B cell (primary cell): ENCODE results near the gene MYL7. TPM values are rescaled to one million over a fixed set of nuclear protein-coding genes. Genes with fewer than 3 reads are reported as not detected.
A peak's percentile ranks its signal among the peaks of the same experiment; 100 is the strongest.

ENCODE experiments used
- ATAC-seq: fragments of 200-7000 bp; cut with Tn5 transposase; one replicate; pipeline ENCODE4 v1.10.0; 2021; ENCODE audit warnings: low read depth, mild to moderate bottlenecking, moderate number of reproducible peaks, moderate library complexity
- CTCF ChIA-PET: fragments of 350-600 bp; sonication (Branson Sonifier 250); formaldehyde crosslinking; loops from one replicate; lab custom pipeline; 2021; ENCODE audit warnings: antibody characterized with exemption, inconsistent platforms; lab: Charles Lee
- POLR2A ChIA-PET: fragments of 350-600 bp; sonication (Branson Sonifier 250); formaldehyde crosslinking; loops from one replicate; lab custom pipeline; 2021; ENCODE audit warnings: antibody characterized with exemption; lab: Charles Lee
- DNase-seq: peaks from one replicate; pipeline ENCODE4 v3.0.0; 2013
- H2AFZ ChIP-seq: 2 replicates; pipeline ENCODE4 v1.6.1; 2012; ENCODE audit warnings: mild to moderate bottlenecking, low read depth, low read length; ENCODE audit not compliant: insufficient read depth, poor library complexity, severe bottlenecking
- H3K27ac ChIP-seq, 2 donors: 1 replicate in 1 of 2; 2 replicates in 1 of 2; pipeline ENCODE4 v1.5.1; 2012 to 2013; ENCODE audit warnings: low read length in 2 of 2, mild to moderate bottlenecking in 2 of 2, moderate library complexity in 1 of 2
- H3K27me3 ChIP-seq, 4 experiments: fragments of 200-600 bp in 1 of 4; sonication (generic) in 1 of 4; replicated peaks in 1 of 4; 1 replicate in 2 of 4; 2 replicates in 2 of 4; pipeline versions ENCODE4 v1.6.1 to v1.7.0; 2013 to 2016; ENCODE audit warnings: low read length in 3 of 4, mild to moderate bottlenecking in 2 of 4, mixed read lengths in 1 of 4, moderate library complexity in 1 of 4; ENCODE audit not compliant: insufficient read depth in 4 of 4, control insufficient read depth in 3 of 4; ENCODE audit errors: control extremely low read depth in 1 of 4
- H3K36me3 ChIP-seq, 2 experiments: replicated peaks in 1 of 2; 1 replicate in 1 of 2; 2 replicates in 1 of 2; pipeline versions ENCODE4 v1.6.1 to v1.7.1; 2013; ENCODE audit warnings: low read length in 1 of 2; ENCODE audit not compliant: insufficient read depth in 2 of 2, control insufficient read depth in 1 of 2; ENCODE audit errors: control extremely low read depth in 1 of 2, extremely low read depth in 1 of 2
- H3K4me1 ChIP-seq, 2 donors: fragments of 200-600 bp in 1 of 2; sonication (generic) in 1 of 2; 1 replicate in 1 of 2; 2 replicates in 1 of 2; pipeline versions ENCODE4 v1.5.1 to v1.6.1; 2013 to 2017; ENCODE audit warnings: low read length in 2 of 2; ENCODE audit not compliant: control insufficient read depth in 2 of 2, insufficient read depth in 2 of 2
- H3K4me2 ChIP-seq: replicated peaks from 2 replicates; pipeline ENCODE3; 2012; ENCODE audit warnings: mild to moderate bottlenecking, low read depth, low read length; ENCODE audit not compliant: poor library complexity, severe bottlenecking
- H3K4me3 ChIP-seq, 5 experiments: fragments of 200-600 bp in 1 of 5; sonication (generic) in 1 of 5; 1 replicate in 3 of 5; 2 replicates in 2 of 5; pipeline versions ENCODE4 v1.5.1 to v1.7.0; 2011 to 2016; ENCODE audit warnings: low read length in 4 of 5, mild to moderate bottlenecking in 4 of 5, low read depth in 2 of 5, control low read depth in 1 of 5, moderate library complexity in 1 of 5; ENCODE audit not compliant: insufficient read depth in 1 of 5; ENCODE audit errors: control extremely low read depth in 1 of 5, extremely low read depth in 1 of 5
- H3K79me2 ChIP-seq: fragments of 200-600 bp; sonication (generic); one replicate; pipeline ENCODE4 v1.6.0; 2016; ENCODE audit warnings: low read length; ENCODE audit not compliant: control insufficient read depth, insufficient read depth
- H3K9ac ChIP-seq: fragments of 200-600 bp; sonication (generic); 2 replicates; pipeline ENCODE4 v1.6.1; 2017; ENCODE audit warnings: mild to moderate bottlenecking, low read length, moderate library complexity
- H3K9me3 ChIP-seq, 3 donors: one replicate each; pipeline versions ENCODE4 v1.6.1 to v1.7.1; 2013; ENCODE audit warnings: low read length in 2 of 3; ENCODE audit not compliant: control insufficient read depth in 2 of 3, insufficient read depth in 1 of 3; ENCODE audit errors: control extremely low read depth in 1 of 3
- H4K20me1 ChIP-seq: 2 replicates; pipeline ENCODE4 v1.6.0; 2012; ENCODE audit warnings: mild to moderate bottlenecking, low read length; ENCODE audit not compliant: insufficient read depth, control insufficient read depth, poor library complexity, severe bottlenecking
- H3K27ac Mint-ChIP-seq: one replicate; pipeline ENCODE4 v1.8.0; 2021; ENCODE audit warnings: mixed read lengths
- H3K27me3 Mint-ChIP-seq: one replicate; pipeline ENCODE4 v1.8.0; 2021; ENCODE audit warnings: mixed read lengths
- H3K4me1 Mint-ChIP-seq: one replicate; pipeline ENCODE4 v1.8.0; 2021; ENCODE audit warnings: mixed read lengths
- H3K4me3 Mint-ChIP-seq: one replicate; pipeline ENCODE4 v1.8.0; 2021; ENCODE audit warnings: mixed read lengths
- H3K9me3 Mint-ChIP-seq: one replicate; pipeline ENCODE4 v1.8.0; 2022; ENCODE audit warnings: mixed read lengths; ENCODE audit not compliant: insufficient read depth
- EZH2 ChIP-seq: IDR thresholded peaks from 2 replicates; pipeline ENCODE4 v1.6.1; 2012; ENCODE audit warnings: borderline replicate concordance, low read depth, mild to moderate bottlenecking, moderate library complexity, low read length; ENCODE audit not compliant: insufficient read depth, poor library complexity, severe bottlenecking
- WGBS: methylation state at CpG from one replicate; pipeline ENCODE4 v1.1.5; 2013; ENCODE audit warnings: missing lambda C conversion rate; ENCODE audit not compliant: insufficient coverage; 5-methylcytosine and 5-hydroxymethylcytosine counted together
- intact Hi-C: fragments of 100-400 bp; cut with micrococcal nuclease; formaldehyde crosslinking; loops from one replicate; pipeline ENCODE4 v1.10.0; 2022
- polyA plus RNA-seq: library from polyadenylated mRNA; depleted of rRNA; stranded (reverse); fragments of >200 nt; gene quantifications from 2 replicates; pipeline ENCODE4 v1.2.3, GENCODE V29; 2012
- total RNA-seq, 2 donors: library from RNA; stranded (reverse); fragments of 120-200 nt in 1 of 2; gene quantifications; 1 replicate in 1 of 2; 2 replicates in 1 of 2; pipeline versions ENCODE4 v1.2.3 to v1.2.4, GENCODE V29; 2013 to 2022
- TF ChIP-seq, protein P1 (sequence below): fragments of 200-600 bp; IDR thresholded peaks from one replicate; pipeline ENCODE4 v1.8.0; 2022; ENCODE audit warnings: antibody characterized with exemption, mild to moderate bottlenecking

Gene MYL7
- total and polyA plus RNA-seq, 2 donors (not counting 1 experiment from before 2014, with no cell fraction given), result not detected

DNA sequence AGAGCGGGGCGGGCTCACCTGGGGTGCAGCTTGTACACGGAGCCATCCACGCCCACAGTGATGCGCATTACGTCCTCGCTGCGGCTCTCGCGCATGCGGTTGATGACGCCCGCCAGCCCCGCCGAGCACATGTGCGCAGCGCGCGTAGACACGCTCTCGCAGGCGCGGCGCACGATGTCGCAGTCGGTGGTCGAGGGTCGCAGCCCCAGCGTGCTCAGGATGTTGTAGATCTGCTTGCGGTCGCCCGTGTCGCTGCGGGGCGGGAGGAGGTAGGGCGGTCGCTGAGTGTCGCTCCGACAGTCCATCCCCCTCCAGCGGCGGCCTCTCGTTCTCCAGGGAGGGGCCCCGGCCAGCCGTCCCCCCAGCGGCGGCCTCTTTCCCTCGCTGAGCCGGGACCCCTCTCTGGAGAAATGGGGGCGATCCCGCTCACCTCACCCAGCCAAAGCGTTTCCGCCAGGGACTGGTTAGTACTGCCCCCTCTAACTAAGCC lies 4.4 kb upstream of the MYL7 start:
- Mint-ChIP-seq H3K4me1 (peaks cover 14% of the 10 kb centered on the region), H3K9me3 (no peaks in the 10 kb centered on the region), H3K27me3 (no peaks in the 10 kb centered on the region), H3K4me3 (peak overlapping the region; percentile 85), H3K27ac (peak overlapping the region; percentile 67)
- Histone ChIP-seq H3K9ac (peak overlapping the region; percentile 62), H3K4me1 (peaks cover 13 to 24% of the 10 kb centered on the region in 2 donors), H3K36me3 (no peaks in the 10 kb centered on the region), H3K4me2 (peak overlapping the region; percentile 95), H2AFZ (peak overlapping the region; percentile 78), H4K20me1 (no peaks in the 10 kb centered on the region), H3K9me3 (no peaks in the 10 kb centered on the region), H3K4me3 (peak overlapping the region in 4 of 5 experiments; percentile 40 to 67 (median 55)), H3K27me3 (peaks cover 0 to 24% (median 6%) of the 10 kb centered on the region in 4 experiments), H3K27ac (no peak overlapping the region), H3K79me2 (no peaks in the 10 kb centered on the region)
- 18% methylated on average over 53 of the region's 53 CpGs for WGBS
- ATAC-seq (peak; percentile 9), DNase-seq (peak; percentile 62)
- CTCF ChIA-PET, result no interaction called here
- POLR2A ChIA-PET, result no interaction called here
- no peak for TF ChIP-seq EZH2
- TF ChIP-seq, protein P1, sequence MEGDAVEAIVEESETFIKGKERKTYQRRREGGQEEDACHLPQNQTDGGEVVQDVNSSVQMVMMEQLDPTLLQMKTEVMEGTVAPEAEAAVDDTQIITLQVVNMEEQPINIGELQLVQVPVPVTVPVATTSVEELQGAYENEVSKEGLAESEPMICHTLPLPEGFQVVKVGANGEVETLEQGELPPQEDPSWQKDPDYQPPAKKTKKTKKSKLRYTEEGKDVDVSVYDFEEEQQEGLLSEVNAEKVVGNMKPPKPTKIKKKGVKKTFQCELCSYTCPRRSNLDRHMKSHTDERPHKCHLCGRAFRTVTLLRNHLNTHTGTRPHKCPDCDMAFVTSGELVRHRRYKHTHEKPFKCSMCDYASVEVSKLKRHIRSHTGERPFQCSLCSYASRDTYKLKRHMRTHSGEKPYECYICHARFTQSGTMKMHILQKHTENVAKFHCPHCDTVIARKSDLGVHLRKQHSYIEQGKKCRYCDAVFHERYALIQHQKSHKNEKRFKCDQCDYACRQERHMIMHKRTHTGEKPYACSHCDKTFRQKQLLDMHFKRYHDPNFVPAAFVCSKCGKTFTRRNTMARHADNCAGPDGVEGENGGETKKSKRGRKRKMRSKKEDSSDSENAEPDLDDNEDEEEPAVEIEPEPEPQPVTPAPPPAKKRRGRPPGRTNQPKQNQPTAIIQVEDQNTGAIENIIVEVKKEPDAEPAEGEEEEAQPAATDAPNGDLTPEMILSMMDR, result no peak
- intact Hi-C loops, result no loop called here

DNA sequence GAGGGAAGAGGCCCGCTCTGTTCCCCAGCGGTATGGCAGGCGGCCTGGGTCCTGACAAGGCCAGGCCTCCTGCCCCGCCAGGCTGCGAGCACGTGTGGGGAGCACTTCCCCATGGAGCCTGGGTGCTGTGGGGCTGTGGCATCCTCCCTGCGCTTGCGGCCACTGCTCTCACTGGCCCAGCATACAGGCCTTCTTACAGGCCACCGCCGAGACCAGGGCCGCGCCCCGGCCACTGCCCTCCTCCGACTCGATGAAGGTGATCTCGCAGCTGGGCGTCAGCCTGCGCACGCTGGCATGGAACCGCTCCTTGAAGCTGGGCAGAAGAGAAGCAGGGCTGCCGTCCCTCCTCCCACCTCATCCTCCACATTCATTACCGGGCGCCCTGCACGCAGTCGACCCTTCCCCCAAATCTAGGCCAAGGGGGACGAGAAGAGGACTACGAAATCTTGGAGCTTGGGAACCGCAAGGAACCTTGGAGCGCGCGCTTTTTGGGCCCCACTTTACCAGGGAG lies 3.9 kb upstream of the MYL7 start:
- WGBS, result 69% methylated on average over 30 of the region's 31 CpGs
- H3K9ac ChIP-seq, result peak overlapping the region; percentile 62
- no peaks in the 10 kb centered on the region for H3K79me2 ChIP-seq
- no peaks in the 10 kb centered on the region for H3K9me3 ChIP-seq
- H3K36me3 ChIP-seq, result no peaks in the 10 kb centered on the region
- intact Hi-C loops, result no loop called here
- DNase-seq (no peak), ATAC-seq (no peak)
- POLR2A ChIA-PET, result no interaction called here
- peaks cover 0 to 24% (median 6%) of the 10 kb centered on the region in 4 experiments for H3K27me3 ChIP-seq
- Mint-ChIP-seq H3K4me3 (peak overlapping the region; percentile 85), H3K9me3 (no peaks in the 10 kb centered on the region), H3K4me1 (peaks cover 9% of the 10 kb centered on the region), H3K27me3 (no peaks in the 10 kb centered on the region), H3K27ac (peak overlapping the region; percentile 20)
- H3K27ac ChIP-seq, result no peak overlapping the region
- no peaks in the 10 kb centered on the region for H4K20me1 ChIP-seq
- H3K4me1 ChIP-seq, result peaks cover 13 to 19% of the 10 kb centered on the region in 2 donors
- CTCF ChIA-PET, result no interaction called here
- peak overlapping the region; percentile 95 for H3K4me2 ChIP-seq
- H3K4me3 ChIP-seq, result peak overlapping the region in 4 of 5 experiments; percentile 40 to 67 (median 55)
- TF ChIP-seq, protein P1, result no peak
- TF ChIP-seq EZH2, result no peak
- peak overlapping the region; percentile 78 for H2AFZ ChIP-seq
